GM23248 (cell line): ENCODE results near the gene ADM2. TPM values are rescaled to one million over a fixed set of nuclear protein-coding genes. Genes with fewer than 3 reads are reported as not detected.

Experiments
- DNase-seq: peaks from one replicate; pipeline ENCODE4 v3.0.0-alpha.2; 2015
- H2AFZ ChIP-seq: fragments of 200-600 bp; sonication (generic); 2 replicates; pipeline ENCODE4 v1.6.1; 2016; ENCODE audit warnings: antibody characterized with exemption
- H3F3A ChIP-seq: fragments of 200-600 bp; sonication (generic); 2 replicates; pipeline ENCODE4 v1.6.1; 2016; ENCODE audit warnings: mild to moderate bottlenecking, antibody characterized with exemption, mixed run types; ENCODE audit not compliant: insufficient read depth
- H3K27ac ChIP-seq: fragments of 200-600 bp; sonication (generic); 2 replicates; pipeline ENCODE4 v1.5.1; 2016; ENCODE audit warnings: mild to moderate bottlenecking
- H3K27me3 ChIP-seq: fragments of 200-600 bp; sonication (generic); replicated peaks from 2 replicates; pipeline ENCODE4 v1.6.1; 2016; ENCODE audit warnings: mild to moderate bottlenecking; ENCODE audit not compliant: insufficient read depth
- H3K36me3 ChIP-seq: fragments of 200-600 bp; sonication (generic); 2 replicates; pipeline ENCODE4 v1.6.1; 2016; ENCODE audit warnings: low read depth, mild to moderate bottlenecking
- H3K4me1 ChIP-seq: fragments of 200-600 bp; sonication (generic); 2 replicates; pipeline ENCODE4 v1.6.1; 2016; ENCODE audit warnings: mild to moderate bottlenecking; ENCODE audit not compliant: insufficient read depth
- H3K4me2 ChIP-seq: fragments of 200-600 bp; sonication (generic); one replicate; pipeline ENCODE4 v1.6.1; 2016; ENCODE audit warnings: mild to moderate bottlenecking; ENCODE audit not compliant: unreplicated experiment
- H3K4me3 ChIP-seq: fragments of 200-600 bp; sonication (generic); 2 replicates; pipeline ENCODE4 v1.5.1; 2016; ENCODE audit warnings: mild to moderate bottlenecking
- H3K79me2 ChIP-seq: fragments of 200-600 bp; sonication (generic); 2 replicates; pipeline ENCODE4 v1.6.1; 2016; ENCODE audit warnings: mild to moderate bottlenecking; ENCODE audit not compliant: insufficient read depth
- H3K9ac ChIP-seq: fragments of 200-600 bp; sonication (generic); 2 replicates; pipeline ENCODE4 v1.6.1; 2016; ENCODE audit warnings: mild to moderate bottlenecking
- H3K9me2 ChIP-seq: fragments of 200-600 bp; sonication (generic); 2 replicates; pipeline ENCODE4 v1.6.1; 2016; ENCODE audit warnings: mixed run types, mild to moderate bottlenecking, moderate library complexity; ENCODE audit not compliant: insufficient read depth
- H3K9me3 ChIP-seq: fragments of 200-600 bp; sonication (generic); one replicate; pipeline ENCODE4 v1.6.1; 2017; ENCODE audit warnings: low read depth
- H4K20me1 ChIP-seq: fragments of 200-600 bp; sonication (generic); 2 replicates; pipeline ENCODE4 v1.6.0; 2016; ENCODE audit not compliant: insufficient read depth
- EZH2 ChIP-seq: fragments of 200-600 bp; sonication (generic); IDR thresholded peaks from 2 replicates; pipeline ENCODE4 v1.6.1; 2018; ENCODE audit warnings: antibody characterized with exemption, mild to moderate bottlenecking; ENCODE audit not compliant: insufficient read depth, poor library complexity, severe bottlenecking
- EZH2phosphoT487 ChIP-seq: fragments of 200-600 bp; sonication (generic); IDR thresholded peaks from 2 replicates; pipeline ENCODE4 v1.6.1; 2018; ENCODE audit warnings: antibody characterized with exemption, moderate library complexity, mild to moderate bottlenecking, low read depth; ENCODE audit not compliant: insufficient read depth
- WGBS, 2 experiments: methylation state at CpG; one replicate each; pipeline ENCODE4 v1.1.6; 2015 to 2017; ENCODE audit warnings: low lambda C conversion rate in 2 of 2, low coverage in 1 of 2; ENCODE audit errors: missing lambda C conversion rate in 2 of 2; 5-methylcytosine and 5-hydroxymethylcytosine counted together
- in situ Hi-C: fragments of 300-500 bp; cut with MboI; formaldehyde crosslinking; loops from 2 replicates; pipeline ENCODE4 v1.15.0; 2020
- polyA plus RNA-seq: library from polyadenylated mRNA; unstranded; fragments of >200 nt; fragmentation: Nextera tagmentation; extraction: Ambion mirVana; gene quantifications from 2 replicates; pipeline ENCODE4 v1.2.1, GENCODE V29; 2016
- total RNA-seq: library from RNA; depleted of rRNA; stranded (reverse); fragments of >200 nt; shearing (Covaris generic); gene quantifications from 2 replicates; pipeline ENCODE4 v1.2.3, GENCODE V29; 2014

ADM2 gene
- total and polyA plus RNA-seq, 2 experiments from 2014 or later, result 11.6 to 15.2 TPM

- Histone ChIP-seq H3K9me3 (no peaks in the 10 kb centered on the region), H3K36me3 (0 out of 2 replicates have a peak, but pooled peaks cover 6% of the 10 kb centered on the region), H3K27ac (no peak overlapping the region), H3K4me3 (no peak overlapping the region), H3F3A (peaks cover 10% of the 10 kb centered on the region; the same call in 1 of the 2 replicates), H3K27me3 (no peaks in the 10 kb centered on the region), H3K9me2 (no peaks in the 10 kb centered on the region), H3K4me2 (no peak overlapping the region), H3K9ac (no peak overlapping the region), H3K4me1 (no peaks in the 10 kb centered on the region), H3K79me2 (peaks cover 34% of the 10 kb centered on the region), H2AFZ (no peak overlapping the region), H4K20me1 (no peaks in the 10 kb centered on the region)
- in situ Hi-C loops, result no loop called here
- no peak for DNase-seq
- TF ChIP-seq EZH2, result no peak
- no peak for TF ChIP-seq EZH2phosphoT487
- WGBS, 2 experiments, result 95 to 97% methylated on average over 16 of the region's 16 CpGs
These were observed 42.1 kb downstream of the ADM2 start for GRCh38 chr22:50523458-50523805.

DNA sequence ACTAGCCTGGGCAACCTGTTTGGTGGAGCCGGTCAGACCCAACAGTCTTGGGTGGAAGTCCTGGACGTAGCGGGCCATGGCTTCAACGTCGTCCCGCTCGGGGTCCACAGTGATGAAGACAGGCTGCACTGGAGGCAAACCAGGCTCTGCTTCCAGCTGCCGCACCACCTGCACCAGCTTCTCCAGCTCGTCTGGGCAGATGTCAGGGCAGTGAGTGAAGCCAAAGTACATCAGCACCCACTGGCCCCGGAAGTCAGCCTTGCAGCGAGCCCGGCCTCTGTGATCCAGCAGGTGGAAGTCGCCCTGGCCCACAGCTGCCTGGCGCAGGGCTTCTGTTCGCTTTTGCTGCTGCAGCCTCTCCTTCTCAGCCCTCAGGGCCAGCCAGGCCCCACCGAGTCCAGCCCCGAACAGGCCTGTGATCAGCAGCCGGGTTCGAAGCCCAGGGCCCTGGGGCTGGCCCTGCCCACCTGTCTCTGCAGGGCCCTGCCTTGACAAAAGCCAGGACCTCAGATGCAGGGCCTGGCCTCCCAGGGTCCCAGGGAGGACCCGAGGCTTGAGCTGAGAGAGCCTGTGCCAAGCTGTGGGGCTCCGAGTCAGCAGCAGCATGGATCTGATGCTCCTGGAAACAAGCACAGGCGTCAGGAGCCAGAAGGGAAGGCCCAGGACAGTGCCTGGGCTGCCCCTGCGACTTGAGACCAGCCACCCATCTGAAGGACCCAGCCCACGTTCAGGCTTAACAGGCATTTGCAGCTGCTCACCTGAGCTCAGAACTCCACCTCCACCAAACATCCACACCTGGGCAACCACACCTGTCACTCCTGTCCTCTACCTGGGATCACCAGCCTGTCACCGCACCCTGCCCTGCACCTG lies 42.7 kb downstream of the ADM2 start:
- Histone ChIP-seq H4K20me1 (no peaks in the 10 kb centered on the region), H3K27me3 (no peaks in the 10 kb centered on the region), H3K4me2 (peak overlapping the region; percentile 91), H3K4me3 (peak overlapping the region; percentile 77), H3K79me2 (peaks cover 34% of the 10 kb centered on the region), H3K4me1 (no peaks in the 10 kb centered on the region), H3K9me2 (no peaks in the 10 kb centered on the region), H3F3A (peaks cover 16% of the 10 kb centered on the region; the same call in 1 of the 2 replicates), H3K9ac (peak overlapping the region; percentile 85), H3K27ac (peak overlapping the region; percentile 84), H3K9me3 (no peaks in the 10 kb centered on the region), H2AFZ (no peak overlapping the region), H3K36me3 (0 out of 2 replicates have a peak, but pooled peaks cover 6% of the 10 kb centered on the region)
- TF ChIP-seq EZH2, result no peak
- TF ChIP-seq EZH2phosphoT487, result no peak
- 68 to 72% methylated on average over 24 to 25 of the region's 25 CpGs for WGBS, 2 experiments
- no peak for DNase-seq
- in situ Hi-C loops, result no loop called here

GRCh38 chr22:50524676-50525103 lies 43.3 kb downstream of the ADM2 start:
- H3K27ac ChIP-seq, result peak overlapping the region; percentile 84
- H3K79me2 ChIP-seq, result peaks cover 34% of the 10 kb centered on the region
- 7 to 15% methylated on average over 17 to 19 of the region's 19 CpGs for WGBS, 2 experiments
- no peaks in the 10 kb centered on the region for H3K9me2 ChIP-seq
- peak overlapping the region; percentile 91 for H3K4me2 ChIP-seq
- 0 out of 2 replicates have a peak, but pooled peaks cover 6% of the 10 kb centered on the region for H3K36me3 ChIP-seq
- H3K27me3 ChIP-seq, result no peaks in the 10 kb centered on the region
- H3K4me3 ChIP-seq, result peak overlapping the region; percentile 77
- in situ Hi-C loops, result no loop called here
- H2AFZ ChIP-seq, result peak overlapping the region; percentile 24
- H3K9me3 ChIP-seq, result no peaks in the 10 kb centered on the region
- H4K20me1 ChIP-seq, result no peaks in the 10 kb centered on the region
- peaks cover 16% of the 10 kb centered on the region; the same call in 1 of the 2 replicates for H3F3A ChIP-seq
- H3K9ac ChIP-seq, result peak overlapping the region; percentile 85
- H3K4me1 ChIP-seq, result no peaks in the 10 kb centered on the region
- TF ChIP-seq EZH2phosphoT487, result no peak
- peak; percentile 65 for DNase-seq

DNA sequence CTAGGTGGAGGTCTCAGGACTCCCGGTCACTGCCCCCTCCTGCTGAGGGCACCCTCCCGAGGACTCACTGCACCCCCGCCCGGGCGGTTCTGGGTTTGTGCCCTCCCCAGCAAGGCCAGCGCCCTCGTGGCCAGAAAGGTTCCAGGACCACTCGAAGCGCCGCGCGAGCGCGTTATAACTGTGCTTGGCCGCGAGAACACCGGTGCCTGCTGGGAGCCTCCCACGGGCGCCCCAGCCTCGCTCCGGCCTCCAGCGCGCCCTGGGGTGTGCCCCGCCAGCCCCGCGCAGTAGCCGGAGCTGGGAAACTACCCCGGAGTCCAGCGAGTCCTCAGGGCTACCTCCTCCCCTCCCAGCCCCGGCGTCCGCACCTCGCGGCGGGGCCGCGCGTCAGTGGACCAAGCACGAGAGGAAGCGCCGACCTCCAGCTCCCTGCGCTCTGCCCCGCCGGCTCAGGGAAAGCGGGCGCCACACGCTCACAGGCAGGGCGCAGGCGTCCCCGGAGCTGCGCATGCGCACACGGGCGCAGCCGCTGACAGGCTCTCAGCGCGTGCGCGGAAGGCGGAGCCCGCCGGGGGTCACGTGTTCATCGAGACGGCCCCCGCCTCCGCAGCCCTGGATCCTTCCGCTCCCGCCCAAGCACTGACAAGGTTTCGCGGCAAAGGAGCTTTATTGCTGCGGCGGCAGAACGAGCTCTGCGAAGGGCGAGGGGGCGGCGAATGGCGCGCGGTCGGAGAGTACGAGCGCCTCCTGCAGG lies 43.9 kb downstream of the ADM2 start, which contains the start of gene SCO2:
TSS of gene SCO2 (minus strand) at position 495 of the 754 bp plus-strand sequence. CDS start 1,187 bp downstream, outside the sequence.
- H2AFZ ChIP-seq, result peak within 1 kb of the TSS; percentile 47
- WGBS, 2 experiments, result 1 to 2% methylated on average over 69 to 75 of the region's 84 CpGs
- TF ChIP-seq EZH2phosphoT487 (no peak), EZH2 (no peak)

More for the DNA sequence above, 43.9 kb downstream of the ADM2 start, which contains the start of gene SCO2:
- H3K4me3 ChIP-seq, result peak within 1 kb of the TSS; percentile 77
- H3K79me2 ChIP-seq, result peaks cover 34% of the 10 kb centered on the region
- H3K9me3 ChIP-seq, result no peaks in the 10 kb centered on the region
- DNase-seq, result peak; percentile 99
- peak within 1 kb of the TSS; percentile 84 for H3K27ac ChIP-seq
- in situ Hi-C loops, result no loop called here
- H3K9me2 ChIP-seq, result no peaks in the 10 kb centered on the region
- peaks cover 16% of the 10 kb centered on the region; the same call in 1 of the 2 replicates for H3F3A ChIP-seq
- H4K20me1 ChIP-seq, result no peaks in the 10 kb centered on the region
- no peaks in the 10 kb centered on the region for H3K4me1 ChIP-seq
- H3K9ac ChIP-seq, result peak within 1 kb of the TSS; percentile 85
- H3K27me3 ChIP-seq, result no peaks in the 10 kb centered on the region
- peak within 1 kb of the TSS; percentile 91 for H3K4me2 ChIP-seq
- H3K36me3 ChIP-seq, result 0 out of 2 replicates have a peak, but pooled peaks cover 6% of the 10 kb centered on the region
